Measurements from ENCODE around the gene BLOC1S1. TPM values are rescaled to one million over a fixed set of nuclear protein-coding genes. Genes with fewer than 3 reads are reported as not detected.
A peak's percentile ranks its signal among the peaks of the same experiment; 100 is the strongest.

Gene BLOC1S1
- total and polyA plus RNA-seq, 9 of the 15 experiments (the other 6 are each of a cell fraction or from before 2014, with no cell fraction given) = 75.2 to 161 (median 98.8) TPM

- Histone ChIP-seq H3K4me3 (no peak overlapping the region), H3K27ac (ENCODE audit: extremely low read depth, low read depth, low read length) (no peak overlapping the region), H3K79me2 (ENCODE audit: control insufficient read depth, insufficient read depth, low read length) (no peaks in the 10 kb centered on the region), H4K20me1 (replicated peaks; ENCODE audit: control insufficient read depth, insufficient read depth, low read length) (no peaks in the 10 kb centered on the region), H3K36me3 (ENCODE audit: control insufficient read depth, insufficient read depth, low read length) (no peaks in the 10 kb centered on the region), H3K9me1 (ENCODE audit: control insufficient read depth, insufficient read depth, low read length) (no peaks in the 10 kb centered on the region), H3K9ac (ENCODE audit: insufficient read depth in 1 of 2, low read depth in 2 of 2, low read length in 2 of 2) (no peak overlapping the region), H3K9me3 (replicated peaks; ENCODE audit: control insufficient read depth, insufficient read depth, low read depth, low read length) (no peaks in the 10 kb centered on the region), H3K27me3 (ENCODE audit: control insufficient read depth in 2 of 2, insufficient read depth in 2 of 2, low read length in 2 of 2) (peaks cover 2 to 5% of the 10 kb centered on the region in 2 experiments; a peak in 1 of 5 replicates), H3K4me2 (ENCODE audit: insufficient read depth, low read length) (no peak overlapping the region), H2AFZ (ENCODE audit: low read depth, low read length) (peak overlapping the region; percentile 75), H3K4me1 (replicated peaks in 1 of 2; ENCODE audit: control insufficient read depth in 2 of 2, insufficient read depth in 2 of 2, low read length in 2 of 2) (no peaks in the 10 kb centered on the region)
- ChIA-PET POLR2A (interaction anchor here (0.7 to 1.4 kb wide), 2 partner anchors 11 to 30 kb away, joined by 3 read pairs; no protein-coding TSS in a partner anchor), CTCF (ENCODE audit: low intra/inter-chr PET ratio) (no interaction called here)
- FAIRE-seq (no peak), DNase-seq (ENCODE audit: extremely low read depth in 1 of 4, low spot score in 3 of 4) (no peak), ATAC-seq (no peak)
- WGBS (ENCODE audit: insufficient coverage, low coverage, missing lambda C conversion rate) = 8% methylated on average over 5 of the region's 7 CpGs
- in situ Hi-C loops (cut with MboI) (no loop called here), intact Hi-C loops (cut with micrococcal nuclease) (no loop called here)
- BruUV-seq (replicated peaks) = no TSS peak
- TF ChIP-seq, protein P1, sequence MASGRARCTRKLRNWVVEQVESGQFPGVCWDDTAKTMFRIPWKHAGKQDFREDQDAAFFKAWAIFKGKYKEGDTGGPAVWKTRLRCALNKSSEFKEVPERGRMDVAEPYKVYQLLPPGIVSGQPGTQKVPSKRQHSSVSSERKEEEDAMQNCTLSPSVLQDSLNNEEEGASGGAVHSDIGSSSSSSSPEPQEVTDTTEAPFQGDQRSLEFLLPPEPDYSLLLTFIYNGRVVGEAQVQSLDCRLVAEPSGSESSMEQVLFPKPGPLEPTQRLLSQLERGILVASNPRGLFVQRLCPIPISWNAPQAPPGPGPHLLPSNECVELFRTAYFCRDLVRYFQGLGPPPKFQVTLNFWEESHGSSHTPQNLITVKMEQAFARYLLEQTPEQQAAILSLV (tag; IDR thresholded peaks at IDR 0.05) = no peak
- TF ChIP-seq NONO (IDR thresholded peaks at IDR 0.05; ENCODE audit: low read depth in 2 of 2, low read length in 1 of 2) (no peak), POLR2B (IDR thresholded peaks at IDR 0.05; ENCODE audit: low read depth, partially characterized antibody) (no peak), HEY1 (CRISPR knock-in tag; IDR thresholded peaks at IDR 0.05; ENCODE audit: borderline replicate concordance) (no peak), ZNF436 (CRISPR knock-in tag; IDR thresholded peaks at IDR 0.05) (no peak), ZKSCAN8 (CRISPR knock-in tag; IDR thresholded peaks at IDR 0.05) (no peak), NFE2L1 (tag; IDR thresholded peaks at IDR 0.05; ENCODE audit: borderline replicate concordance, low read depth) (no peak), XRCC3 (IDR thresholded peaks at IDR 0.05) (no peak), CREBBP (IDR thresholded peaks at IDR 0.05; ENCODE audit: low read depth, low read length) (no peak), CSDE1 (IDR thresholded peaks at IDR 0.05) (no peak), KLF6 (CRISPR knock-in tag; IDR thresholded peaks at IDR 0.05; ENCODE audit: borderline replicate concordance) (no peak), BRD9 (IDR thresholded peaks at IDR 0.05; ENCODE audit: low read depth, partially characterized antibody) (no peak), NKRF (IDR thresholded peaks at IDR 0.05; ENCODE audit: borderline replicate concordance) (no peak)
- TF ChIP-seq, protein P2, sequence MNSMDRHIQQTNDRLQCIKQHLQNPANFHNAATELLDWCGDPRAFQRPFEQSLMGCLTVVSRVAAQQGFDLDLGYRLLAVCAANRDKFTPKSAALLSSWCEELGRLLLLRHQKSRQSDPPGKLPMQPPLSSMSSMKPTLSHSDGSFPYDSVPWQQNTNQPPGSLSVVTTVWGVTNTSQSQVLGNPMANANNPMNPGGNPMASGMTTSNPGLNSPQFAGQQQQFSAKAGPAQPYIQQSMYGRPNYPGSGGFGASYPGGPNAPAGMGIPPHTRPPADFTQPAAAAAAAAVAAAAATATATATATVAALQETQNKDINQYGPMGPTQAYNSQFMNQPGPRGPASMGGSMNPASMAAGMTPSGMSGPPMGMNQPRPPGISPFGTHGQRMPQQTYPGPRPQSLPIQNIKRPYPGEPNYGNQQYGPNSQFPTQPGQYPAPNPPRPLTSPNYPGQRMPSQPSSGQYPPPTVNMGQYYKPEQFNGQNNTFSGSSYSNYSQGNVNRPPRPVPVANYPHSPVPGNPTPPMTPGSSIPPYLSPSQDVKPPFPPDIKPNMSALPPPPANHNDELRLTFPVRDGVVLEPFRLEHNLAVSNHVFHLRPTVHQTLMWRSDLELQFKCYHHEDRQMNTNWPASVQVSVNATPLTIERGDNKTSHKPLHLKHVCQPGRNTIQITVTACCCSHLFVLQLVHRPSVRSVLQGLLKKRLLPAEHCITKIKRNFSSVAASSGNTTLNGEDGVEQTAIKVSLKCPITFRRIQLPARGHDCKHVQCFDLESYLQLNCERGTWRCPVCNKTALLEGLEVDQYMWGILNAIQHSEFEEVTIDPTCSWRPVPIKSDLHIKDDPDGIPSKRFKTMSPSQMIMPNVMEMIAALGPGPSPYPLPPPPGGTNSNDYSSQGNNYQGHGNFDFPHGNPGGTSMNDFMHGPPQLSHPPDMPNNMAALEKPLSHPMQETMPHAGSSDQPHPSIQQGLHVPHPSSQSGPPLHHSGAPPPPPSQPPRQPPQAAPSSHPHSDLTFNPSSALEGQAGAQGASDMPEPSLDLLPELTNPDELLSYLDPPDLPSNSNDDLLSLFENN (IDR thresholded peaks at IDR 0.05; ENCODE audit: low read depth in 2 of 2, low read length in 2 of 2) = no peak
- TF ChIP-seq, protein P3, sequence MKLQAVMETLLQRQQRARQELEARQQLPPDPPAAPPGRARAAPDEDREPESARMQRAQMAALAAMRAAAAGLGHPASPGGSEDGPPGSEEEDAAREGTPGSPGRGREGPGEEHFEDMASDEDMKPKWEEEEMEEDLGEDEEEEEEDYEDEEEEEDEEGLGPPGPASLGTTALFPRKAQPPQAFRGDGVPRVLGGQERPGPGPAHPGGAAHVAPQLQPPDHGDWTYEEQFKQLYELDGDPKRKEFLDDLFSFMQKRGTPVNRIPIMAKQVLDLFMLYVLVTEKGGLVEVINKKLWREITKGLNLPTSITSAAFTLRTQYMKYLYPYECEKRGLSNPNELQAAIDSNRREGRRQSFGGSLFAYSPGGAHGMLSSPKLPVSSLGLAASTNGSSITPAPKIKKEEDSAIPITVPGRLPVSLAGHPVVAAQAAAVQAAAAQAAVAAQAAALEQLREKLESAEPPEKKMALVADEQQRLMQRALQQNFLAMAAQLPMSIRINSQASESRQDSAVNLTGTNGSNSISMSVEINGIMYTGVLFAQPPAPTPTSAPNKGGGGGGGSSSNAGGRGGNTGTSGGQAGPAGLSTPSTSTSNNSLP (IDR thresholded peaks at IDR 0.05; ENCODE audit: borderline replicate concordance, low read depth, low read length) = no peak
Measured at GRCh38 chr12:55666508-55666907, 49.3 kb upstream of the BLOC1S1 start.
